Left cardiac atrium (tissue), 4 donors: ENCODE results near the gene AXL. TPM values are rescaled to one million over a fixed set of nuclear protein-coding genes. Genes with fewer than 3 reads are reported as not detected.

Experiments
- ATAC-seq, 2 donors: fragments of 200-7000 bp; cut with Tn5 transposase; one replicate each; pipeline ENCODE4 v1.9.1; 2020; ENCODE audit warnings: mild to moderate bottlenecking in 2 of 2, moderate library complexity in 2 of 2
- DNase-seq: peaks from one replicate; pipeline ENCODE4 v3.0.0-alpha.2; 2020
- intact Hi-C, 2 donors: fragments of 100-400 bp; cut with DNase I; formaldehyde crosslinking; loops; one replicate each; pipeline versions ENCODE4 v1.14.1 to v1.15.1; 2022 to 2023
- total RNA-seq, 2 donors: library from RNA; stranded (reverse); fragmentation: NEBNext Ultra II Directional; extraction: Animal tissue kit (Norgen Biotek cat#: 25700); gene quantifications; one replicate each; pipeline ENCODE4 v1.2.1, GENCODE V29; 2021
- donor health status: DM: no; HTN: yes; CAD: no.
- donor health status: DM: no; HTN: yes; CAD: no; lungs with severe emphysema.
- donor health status: DM: yes; HTN: yes; CAD: no.
- donor health status: Dilated cardiomyopathy.

The AXL gene
- total RNA-seq, 2 donors from 2014 or later: 27.5 to 31.8 TPM

DNA sequence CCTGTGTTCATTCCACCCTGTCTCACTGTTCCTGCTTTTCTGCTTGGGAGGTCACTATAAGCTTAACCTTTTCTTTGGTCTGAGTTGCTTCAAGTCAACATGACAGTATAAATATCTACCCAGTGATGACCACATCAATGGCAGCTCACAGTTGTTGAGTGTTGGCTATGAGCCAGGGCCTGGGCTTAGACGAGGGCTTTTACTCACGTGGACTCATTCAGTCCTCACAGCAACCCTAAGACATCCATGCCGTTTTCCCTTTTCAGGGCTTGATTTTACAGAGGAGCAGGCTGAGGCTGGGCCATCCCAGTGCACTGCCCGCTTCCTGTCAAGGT, 80.7 kb downstream of the AXL start:
- ATAC-seq (peak; percentile 50 to 79), DNase-seq (peak; percentile 85)
- intact Hi-C loops: no loop called here

DNA sequence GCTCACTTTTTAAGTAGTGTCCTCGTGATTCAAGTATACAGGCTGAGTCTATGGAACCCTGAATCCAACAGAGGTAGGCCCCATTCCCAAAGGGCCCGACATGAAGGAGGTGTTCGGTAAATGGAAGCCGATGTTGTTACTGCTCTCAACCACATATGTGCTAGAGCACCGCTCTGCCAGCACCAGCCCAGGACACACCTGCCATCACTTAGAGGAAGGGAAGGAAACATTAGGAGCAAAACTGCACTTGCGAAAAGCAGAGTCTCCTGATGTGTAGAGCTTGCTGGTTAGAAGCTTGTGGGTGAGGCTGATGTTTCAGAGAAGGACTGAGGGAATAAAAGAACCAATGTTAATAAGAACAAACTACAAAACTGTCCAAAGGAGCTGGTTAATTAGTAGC, 81.5 kb downstream of the AXL start:
- no peak for ATAC-seq
- DNase-seq: no peak
- intact Hi-C loops: no loop called here

DNA sequence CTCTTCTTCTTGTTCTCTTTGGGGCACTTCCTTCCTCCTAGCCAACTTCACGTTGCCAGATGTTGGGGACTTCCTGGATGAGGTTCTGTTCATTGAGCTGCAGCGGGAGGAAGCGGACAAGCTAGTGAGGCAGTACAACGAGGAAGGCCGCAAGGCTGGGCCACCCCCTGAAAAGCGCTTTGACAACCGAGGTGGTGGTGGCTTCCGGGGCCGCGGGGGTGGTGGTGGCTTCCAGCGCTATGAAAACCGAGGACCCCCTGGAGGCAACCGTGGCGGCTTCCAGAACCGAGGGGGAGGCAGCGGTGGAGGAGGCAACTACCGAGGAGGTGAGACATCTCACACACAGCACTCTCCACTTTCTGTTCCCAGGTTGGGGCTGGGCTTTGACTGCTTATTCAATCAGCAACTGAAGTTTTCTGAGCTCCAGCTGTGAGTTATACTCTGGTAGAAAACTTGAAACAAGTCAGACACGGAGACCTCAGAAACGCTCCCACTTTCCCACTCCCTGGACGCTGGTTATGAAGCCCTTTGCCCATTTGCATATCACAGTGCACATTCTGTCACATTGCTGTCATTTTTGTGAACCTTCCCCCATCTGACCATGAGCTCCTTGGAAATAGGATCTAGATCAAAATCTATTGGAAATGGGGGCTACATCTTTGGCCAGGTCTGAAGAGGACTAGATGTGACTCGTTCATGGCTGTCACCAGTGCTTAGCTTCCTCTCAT, 83.8 kb downstream of the AXL start:
- intact Hi-C loops: no loop called here
- DNase-seq: no peak
- no peak for ATAC-seq

DNA sequence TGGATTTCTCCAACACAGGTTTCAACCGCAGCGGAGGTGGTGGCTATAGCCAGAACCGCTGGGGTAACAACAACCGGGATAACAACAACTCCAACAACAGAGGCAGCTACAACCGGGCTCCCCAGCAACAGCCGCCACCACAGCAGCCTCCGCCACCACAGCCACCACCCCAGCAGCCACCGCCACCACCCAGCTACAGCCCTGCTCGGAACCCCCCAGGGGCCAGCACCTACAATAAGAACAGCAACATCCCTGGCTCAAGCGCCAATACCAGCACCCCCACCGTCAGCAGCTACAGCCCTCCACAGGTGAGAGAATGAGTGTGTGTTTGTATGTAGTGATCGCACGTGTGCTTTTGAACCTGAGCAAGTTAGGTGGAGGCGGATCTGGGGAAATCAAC, 84.9 kb downstream of the AXL start:
- ATAC-seq: no peak
- DNase-seq: no peak
- intact Hi-C loops: no loop called here

DNA sequence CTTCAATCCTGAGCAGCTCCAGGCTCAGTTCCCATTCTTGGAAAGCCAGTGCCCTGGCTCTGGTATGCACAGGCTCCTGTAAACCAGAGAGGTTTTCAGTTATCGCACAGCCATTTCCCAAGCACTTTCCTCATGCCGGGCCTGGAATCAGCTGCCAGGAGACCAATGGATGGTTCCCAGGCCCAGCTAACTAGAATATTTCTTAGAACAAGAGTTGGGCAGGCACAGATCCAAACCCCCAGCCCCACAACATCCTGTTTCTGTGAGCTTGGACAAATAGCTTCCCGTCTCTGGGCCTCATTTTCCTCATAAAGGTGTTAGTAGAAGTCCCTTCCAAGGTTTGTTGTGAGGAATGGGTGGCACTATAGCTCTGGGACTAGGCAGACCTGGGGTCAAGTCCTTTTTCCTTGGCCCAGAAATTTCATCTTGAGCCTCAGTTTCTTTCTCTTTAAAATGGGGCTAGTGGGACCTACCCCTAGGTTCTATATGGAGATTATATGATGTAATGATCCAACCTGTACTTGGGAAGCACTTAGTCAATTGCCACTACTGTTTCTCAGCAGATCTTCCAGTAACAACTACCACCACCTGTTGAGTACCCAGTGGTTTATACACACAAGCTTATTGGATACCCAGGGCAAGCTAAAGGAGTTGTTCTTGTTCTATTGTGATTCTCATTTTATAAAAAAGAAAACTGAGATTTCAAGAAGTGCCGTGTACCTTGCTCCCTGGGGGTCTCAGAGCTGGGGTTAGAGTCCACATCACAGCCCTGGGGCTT, 85.9 kb downstream of the AXL start:
- DNase-seq (no peak), ATAC-seq (no peak)
- intact Hi-C loops: loop anchor here in 1 of 2 donors (5.0 kb wide), 1 partner anchor 98 kb away; no protein-coding TSS in a partner anchor

DNA sequence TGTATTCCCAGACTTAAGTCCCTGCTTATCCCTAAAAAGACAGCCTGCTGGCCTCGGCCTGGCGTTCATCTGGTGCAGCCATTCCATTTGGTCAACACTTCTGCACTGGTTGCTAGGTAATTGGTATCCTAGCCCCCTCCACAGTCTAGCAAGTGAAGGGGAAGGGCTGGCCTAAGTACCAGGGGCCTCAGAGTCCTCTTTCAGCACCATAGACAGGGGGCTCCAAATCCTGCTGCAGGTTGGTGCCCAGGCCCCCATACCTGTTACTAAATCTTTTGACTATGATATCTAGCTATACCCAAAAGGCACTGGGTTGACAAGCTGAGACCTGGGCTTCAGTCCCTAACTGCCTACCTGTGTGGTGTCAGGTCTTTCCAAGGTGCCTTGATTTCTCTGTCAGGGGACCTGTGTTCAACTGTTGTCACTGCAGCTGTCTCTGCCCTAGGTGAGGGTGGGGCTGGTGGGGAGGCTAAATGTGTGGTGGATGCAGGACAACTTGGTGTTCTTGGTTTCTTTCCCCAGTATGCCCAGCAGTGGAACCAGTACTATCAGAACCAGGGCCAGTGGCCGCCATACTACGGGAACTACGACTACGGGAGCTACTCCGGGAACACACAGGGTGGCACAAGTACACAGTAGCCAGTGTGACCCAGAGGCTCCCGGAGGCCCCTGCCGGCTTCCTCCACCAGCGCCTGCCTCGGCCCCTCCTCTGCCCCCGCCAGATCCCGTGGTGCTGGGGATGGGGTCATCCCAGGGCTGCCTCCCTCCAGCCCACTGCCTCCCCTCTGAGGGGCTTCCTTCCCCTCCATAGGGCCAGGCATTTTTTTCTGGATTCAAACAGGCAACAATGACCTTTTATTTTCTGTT, 87.1 kb downstream of the AXL start:
- intact Hi-C loops: loop anchor here in 1 of 2 donors (5.0 kb wide), 1 partner anchor 99 kb away; no protein-coding TSS in a partner anchor
- DNase-seq: no peak
- no peak for ATAC-seq

DNA sequence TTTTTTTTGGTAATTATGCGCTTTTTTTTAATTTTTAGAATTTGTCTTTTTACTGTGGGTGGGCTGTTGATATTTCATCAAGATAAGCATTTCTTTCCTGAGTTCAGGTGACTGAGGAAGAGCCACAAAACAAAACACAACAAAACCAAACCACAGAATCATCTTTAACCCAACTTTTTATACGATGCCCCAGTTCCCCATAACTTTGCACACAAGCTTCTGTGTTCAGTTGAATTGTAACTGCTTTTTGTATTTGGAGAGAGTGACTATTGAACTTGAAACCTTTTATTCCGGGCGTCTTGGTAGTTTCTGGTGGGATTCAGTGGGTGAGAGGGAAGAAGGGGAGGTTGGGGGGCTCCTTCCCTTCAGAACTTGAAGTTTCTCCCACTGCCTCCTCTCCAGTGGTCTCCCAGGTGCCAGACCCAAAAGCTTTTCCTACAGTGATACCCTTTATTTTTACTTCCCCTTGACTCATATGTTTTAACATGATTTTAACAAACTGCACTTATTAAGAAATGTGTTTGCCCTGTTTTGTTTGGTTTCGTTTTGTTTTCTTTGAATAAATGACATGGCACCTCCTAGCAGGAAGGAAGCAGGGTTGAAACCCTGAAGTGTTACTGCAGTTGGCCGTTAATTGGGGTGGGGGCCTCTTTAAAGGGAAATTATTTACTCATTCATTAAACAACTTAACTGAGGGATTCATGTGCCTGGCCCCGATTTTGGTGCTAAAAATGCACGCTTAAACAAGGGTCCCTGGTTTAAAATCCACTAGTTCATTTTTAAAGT, 88.3 kb downstream of the AXL start:
- ATAC-seq (no peak), DNase-seq (no peak)
- intact Hi-C loops: loop anchor here in 1 of 2 donors (5.0 kb wide), 1 partner anchor 100 kb away; no protein-coding TSS in a partner anchor

DNA sequence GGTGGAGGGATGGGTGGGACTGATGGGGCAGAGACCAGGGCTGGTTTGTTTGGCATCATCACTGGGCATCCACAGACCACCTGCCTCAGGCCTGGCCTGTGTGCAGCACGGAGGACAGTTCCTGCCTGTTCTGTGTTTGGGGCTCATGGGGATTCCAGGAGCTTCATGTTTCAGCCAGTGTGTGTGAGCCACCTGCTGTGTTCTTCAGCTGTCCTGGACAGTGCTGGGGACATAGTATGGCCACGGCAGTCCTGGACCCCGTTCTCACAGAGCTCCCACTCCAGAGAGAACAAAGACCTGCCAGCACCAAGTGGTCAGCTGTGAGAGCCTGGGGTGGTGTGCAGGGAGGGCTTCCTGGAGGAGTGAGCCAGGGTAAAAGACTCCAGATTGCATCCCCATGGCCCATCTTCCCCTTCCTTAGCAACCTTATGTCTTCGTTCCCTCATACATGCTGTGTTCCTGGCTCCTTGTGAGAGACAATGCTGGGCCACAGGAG, 89.0 kb downstream of the AXL start:
- DNase-seq (no peak), ATAC-seq (peak in 1 of 2 donors; percentile 0)
- intact Hi-C loops: loop anchor here (1.0 to 5.0 kb wide), 3 partner anchors 43 to 103 kb away; partner anchors contain the start of gene HNRNPUL1 (in 1 of the 2)

DNA sequence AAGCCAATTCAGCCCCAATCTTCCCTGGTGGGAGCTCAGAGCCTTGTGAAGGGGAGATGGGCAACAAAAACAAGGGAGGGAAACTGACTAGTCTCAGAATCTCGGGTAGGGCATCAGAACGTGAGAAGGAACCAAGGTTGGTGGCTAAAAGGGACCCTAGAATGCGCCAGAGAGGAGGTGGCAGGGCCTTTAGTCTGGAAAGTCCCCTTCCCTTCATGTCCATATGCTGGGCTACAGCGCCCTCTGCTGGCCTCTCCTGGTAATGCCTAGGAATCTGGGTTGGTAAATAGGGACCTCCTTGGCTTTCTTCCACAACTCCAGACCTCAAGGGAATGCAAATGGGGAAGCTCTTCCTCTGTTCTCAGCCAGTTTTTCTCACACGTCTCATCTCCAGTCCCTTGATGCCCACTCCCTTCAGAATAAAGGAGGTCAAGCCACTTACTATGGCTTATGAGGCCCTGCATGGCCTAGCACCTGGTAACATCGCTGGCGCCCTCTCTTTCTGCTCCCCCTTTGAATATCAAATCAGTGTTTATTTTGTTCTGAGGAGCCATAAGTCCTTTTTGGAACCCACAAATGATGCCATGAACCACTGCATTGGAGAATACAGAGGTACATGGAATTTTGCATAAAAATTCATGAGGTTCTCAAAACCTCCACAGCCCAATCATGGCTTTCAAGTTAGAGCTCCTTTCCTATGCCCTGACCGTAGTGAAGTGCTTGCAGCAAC, 89.6 kb downstream of the AXL start:
- ATAC-seq: peak; percentile 69 to 73
- intact Hi-C loops: loop anchor here (1.0 to 5.0 kb wide), 3 partner anchors 44 to 103 kb away; partner anchors contain the start of gene HNRNPUL1 (in 1 of the 2)
- peak; percentile 91 for DNase-seq

DNA sequence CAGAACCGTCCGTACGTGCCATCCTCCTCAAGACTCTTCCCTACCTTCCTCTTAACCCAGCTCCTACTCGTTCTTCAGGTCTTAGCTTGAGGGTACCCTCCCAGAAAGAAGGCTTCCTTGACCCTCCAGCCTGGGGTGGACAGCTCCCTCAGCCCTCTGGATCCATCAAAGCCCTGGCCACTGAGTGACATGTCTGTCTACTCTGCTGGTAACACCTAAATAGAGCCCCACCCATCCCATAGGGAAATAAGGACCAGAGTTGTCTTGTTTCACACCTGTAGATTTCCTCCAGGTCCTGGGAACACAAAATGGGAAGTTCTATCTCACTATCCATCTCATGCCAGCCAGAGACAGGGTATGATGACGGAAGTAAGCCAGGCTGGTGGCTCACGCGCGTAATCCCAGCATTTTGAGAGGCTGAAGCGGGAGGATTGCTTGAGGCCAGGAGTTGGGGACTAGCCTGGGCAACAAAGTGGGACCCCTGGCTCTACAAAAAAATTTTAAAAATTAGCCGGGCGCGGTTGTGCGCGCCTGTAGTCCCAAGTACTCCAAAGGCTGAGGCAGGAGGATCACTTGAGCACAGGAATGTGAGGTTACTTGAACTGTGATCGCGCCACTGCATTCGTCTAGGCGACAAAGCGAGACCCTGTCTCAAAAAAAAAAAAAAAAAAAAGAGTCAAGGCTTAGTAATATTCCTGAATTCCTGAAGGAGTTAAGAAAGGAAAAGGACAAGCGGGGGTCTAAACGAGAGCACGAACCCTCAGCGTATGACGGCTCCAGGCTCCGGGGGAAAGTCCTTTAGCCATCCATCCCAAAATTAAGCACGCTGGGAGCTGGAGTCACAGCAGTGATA, 90.4 kb downstream of the AXL start:
- intact Hi-C loops: loop anchor here (2.0 to 5.0 kb wide), 3 partner anchors 43 to 102 kb away; partner anchors contain the start of genes HNRNPUL1 (in 1 of the 2) and TGFB1 (in 1 of the 2)

DNA sequence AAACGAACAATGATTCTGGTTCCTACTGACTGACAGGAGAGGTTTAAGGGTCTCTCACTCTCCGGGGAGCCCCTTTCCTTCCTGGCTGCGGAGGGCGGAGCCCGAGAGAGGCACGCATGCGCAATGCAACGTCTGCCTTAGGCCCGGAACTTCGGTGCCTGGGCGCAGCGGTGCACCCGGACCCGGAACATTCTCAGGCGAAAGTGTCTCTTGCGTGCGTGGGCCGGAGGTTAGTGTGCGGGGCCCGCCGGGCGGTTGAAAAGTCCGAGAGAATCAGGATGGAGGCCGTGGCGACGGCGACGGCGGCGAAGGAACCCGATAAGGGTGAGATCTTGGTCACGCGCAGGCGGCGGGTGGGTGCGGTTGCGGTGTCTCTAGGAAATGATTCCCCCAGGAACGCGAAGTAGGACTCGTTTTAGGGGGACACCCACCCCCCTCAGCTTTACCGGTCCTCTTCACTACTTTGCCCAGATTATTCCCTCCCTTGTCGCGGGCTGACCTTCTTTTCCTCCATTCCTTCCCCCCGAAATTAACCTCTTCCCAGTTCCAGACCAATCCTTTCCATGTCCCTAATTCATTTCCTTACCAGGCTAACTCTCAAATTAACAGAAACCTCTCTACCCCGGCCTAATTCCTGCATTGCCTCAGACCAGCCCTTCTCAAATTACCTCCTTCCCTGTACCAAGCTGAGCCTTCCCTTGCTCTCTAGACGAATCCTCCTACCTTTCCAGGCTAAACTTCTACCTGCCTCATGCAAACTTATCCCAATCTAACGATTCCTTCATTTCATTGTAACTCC, 91.2 kb downstream of the AXL start, which contains the start of gene CCDC97:
Gene CCDC97 (plus strand): TSS at position 140 of the 799 bp plus-strand sequence. CDS start 139 bp downstream, at position 279.
- peak; percentile 90 for DNase-seq
- intact Hi-C loops: loop anchor here in 1 of 2 donors (5.0 kb wide), 1 partner anchor 42 kb away; the partner anchor contains the start of gene TGFB1
- peak; percentile 84 to 85 for ATAC-seq

More for the DNA sequence above, 90.4 kb downstream of the AXL start:
- DNase-seq (no peak), ATAC-seq (peak; percentile 20 to 21)

DNA sequence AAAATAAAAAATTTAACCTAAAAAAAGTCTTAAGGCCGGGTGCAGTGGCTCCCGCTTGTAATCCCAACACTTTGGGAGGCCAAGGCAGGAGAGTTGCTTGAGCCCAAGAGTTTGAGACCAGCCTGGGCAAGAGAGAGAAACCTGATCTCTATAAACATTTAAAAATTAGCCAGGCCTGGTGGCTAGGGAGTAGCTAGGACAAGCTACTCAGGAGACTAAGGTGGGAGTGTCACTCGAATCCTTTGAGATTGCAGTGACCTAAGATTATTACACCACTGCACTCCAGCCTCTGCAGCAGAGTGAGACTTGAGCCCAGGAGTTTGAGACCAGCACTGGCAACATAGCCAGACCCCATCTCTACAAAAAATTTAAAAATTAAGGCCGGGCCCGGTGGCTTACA, 92.0 kb downstream of the AXL start:
- no peak for DNase-seq
- no peak for ATAC-seq
- intact Hi-C loops: loop anchor here in 1 of 2 donors (5.0 kb wide), 1 partner anchor 41 kb away; the partner anchor contains the start of gene TGFB1
